A549 (cell line): Measurements from ENCODE around the gene BCO2. TPM values are rescaled to one million over a fixed set of nuclear protein-coding genes. Genes with fewer than 3 reads are reported as not detected.

Experiments
- ATAC-seq, 2 experiments: fragments of 200-7000 bp in 1 of 2; fragments of >200 bp in 1 of 2; cut with Nextera tagmentation in 1 of 2; cut with Tn5 transposase in 1 of 2; 3 replicates each; pipeline versions ENCODE4 v1.8.0 to v1.9.1; 2018 to 2020; ENCODE audit warnings: mild to moderate bottlenecking in 1 of 2, moderate library complexity in 1 of 2
- CTCF ChIA-PET: fragments of 300-600 bp; sonication (Branson Sonifier 250); formaldehyde crosslinking; extraction: SDS; loops from one replicate; lab custom pipeline; 2021; ENCODE audit warnings: antibody characterized with exemption, inconsistent platforms; lab: Yijun Ruan, JAX
- POLR2A ChIA-PET: fragments of 350-600 bp; formaldehyde crosslinking; extraction: SDS; loops from one replicate; lab custom pipeline; 2021; ENCODE audit warnings: antibody characterized with exemption, inconsistent platforms; lab: Yijun Ruan, JAX
- DNase-seq, 2 experiments: peaks; one replicate each; pipeline versions ENCODE4 v3.0.0 to v3.0.0-alpha.2; 2011 to 2016; ENCODE audit warnings: low read depth in 1 of 2, low spot score in 1 of 2
- FAIRE-seq: peaks from 2 replicates; lab custom pipeline; 2011; peaks lifted over from hg19 to GRCh38; lab: Jason Lieb, UNC
- H3K27ac ChIP-seq, 2 experiments: fragments of >200 bp; sonication (Bioruptor Twin); formaldehyde crosslinking; 3 replicates each; pipeline ENCODE4 v1.5.1; 2016 to 2017
- H3K4me1 ChIP-seq: fragments of >200 bp; sonication (Bioruptor Twin); formaldehyde crosslinking; 3 replicates; pipeline ENCODE4 v1.6.1; 2016
- H3K4me2 ChIP-seq: fragments of >200 bp; sonication (Bioruptor Twin); formaldehyde crosslinking; 3 replicates; pipeline ENCODE4 v1.6.1; 2016
- H3K4me3 ChIP-seq: fragments of >200 bp; sonication (Bioruptor Twin); formaldehyde crosslinking; 3 replicates; pipeline ENCODE4 v1.5.1; 2016
- H3K9me3 ChIP-seq: fragments of >200 bp; sonication (Bioruptor Twin); formaldehyde crosslinking; 3 replicates; pipeline ENCODE4 v1.6.1; 2016
- ATOH8 ChIP-seq: fragments of 250-450 bp; sonication (Bioruptor Pico); IDR thresholded peaks from 2 replicates; pipeline ENCODE4 v1.5.0; 2020; ENCODE audit warnings: low read depth, mild to moderate bottlenecking, moderate library complexity
- BCL3 ChIP-seq: fragments of >200 bp; sonication (Bioruptor Twin); formaldehyde crosslinking; IDR thresholded peaks from 3 replicates; pipeline ENCODE4 v1.6.1; 2016
- BHLHE40 ChIP-seq: IDR thresholded peaks from 2 replicates; pipeline ENCODE4 v1.6.1; 2012; ENCODE audit warnings: low read depth, low read length, inconsistent platforms
- CBX8 ChIP-seq: fragments of 200-600 bp; sonication (generic); IDR thresholded peaks from 2 replicates; pipeline ENCODE4 v1.6.1; 2016
- CEBPB ChIP-seq, 2 experiments: fragments of >200 bp in 1 of 2; sonication (Bioruptor Twin) in 1 of 2; formaldehyde crosslinking in 1 of 2; IDR thresholded peaks; 2 replicates each; pipeline ENCODE4 v1.6.1; 2012 to 2016
- EHF ChIP-seq: fragments of 250-450 bp; sonication (Bioruptor Pico); IDR thresholded peaks from 2 replicates; pipeline ENCODE4 v1.5.0; 2020; ENCODE audit warnings: mild to moderate bottlenecking
- EHMT2 ChIP-seq: fragments of 200-600 bp; sonication (generic); IDR thresholded peaks from 2 replicates; pipeline ENCODE4 v1.6.1; 2016; ENCODE audit warnings: antibody characterized with exemption, low read depth, mild to moderate bottlenecking, moderate library complexity
- FOSB ChIP-seq: fragments of 250-450 bp; sonication (Bioruptor Pico); IDR thresholded peaks from 2 replicates; pipeline ENCODE4 v1.5.0; 2020; ENCODE audit warnings: mild to moderate bottlenecking, moderate library complexity
- FOSL2 ChIP-seq, 2 experiments: fragments of 450-650 bp in 1 of 2; fragments of >200 bp in 1 of 2; sonication (Bioruptor Twin) in 1 of 2; formaldehyde crosslinking; IDR thresholded peaks; 2 replicates each; pipeline versions ENCODE4 v1.5.0 to v1.6.1; 2016 to 2020; ENCODE audit warnings: mild to moderate bottlenecking in 1 of 2, moderate library complexity in 1 of 2
- FOXS1 ChIP-seq: fragments of 250-450 bp; sonication (Bioruptor Pico); IDR thresholded peaks from 2 replicates; pipeline ENCODE4 v1.5.0; 2020; ENCODE audit warnings: mild to moderate bottlenecking, moderate library complexity
- GATA3 ChIP-seq: IDR thresholded peaks from 2 replicates; pipeline ENCODE4 v1.6.1; 2012; ENCODE audit warnings: borderline replicate concordance
- HDAC2 ChIP-seq: fragments of 200-600 bp; sonication (generic); IDR thresholded peaks from 2 replicates; pipeline ENCODE4 v1.6.1; 2016
- HOXB5 ChIP-seq: fragments of 250-450 bp; sonication (Bioruptor Pico); IDR thresholded peaks from 2 replicates; pipeline ENCODE4 v1.5.0; 2020; ENCODE audit warnings: mild to moderate bottlenecking, moderate library complexity
- MAFK ChIP-seq: fragments of 450-650 bp; IDR thresholded peaks from 2 replicates; pipeline ENCODE4 v1.6.1; 2014; ENCODE audit not compliant: partially characterized antibody
- NFE2L2 ChIP-seq: fragments of 150-350 bp; conservative IDR thresholded peaks from 2 replicates; pipeline ENCODE4 v1.6.1; 2014; ENCODE audit warnings: low read length
- PBX3 ChIP-seq: IDR thresholded peaks from 2 replicates; pipeline ENCODE4 v1.6.1; 2012
- POLR2A ChIP-seq: IDR thresholded peaks from 2 replicates; pipeline ENCODE4 v1.6.1; 2012; ENCODE audit warnings: mild to moderate bottlenecking, low read length
- POLR2AphosphoS2 ChIP-seq: conservative IDR thresholded peaks from 2 replicates; pipeline ENCODE4 v1.6.1; 2012; ENCODE audit warnings: low read length, improper control_type of control experiment, inconsistent platforms
- RFX5 ChIP-seq: fragments of 450-650 bp; IDR thresholded peaks from 2 replicates; pipeline ENCODE4 v1.7.1; 2014; ENCODE audit warnings: antibody characterized with exemption, mild to moderate bottlenecking, moderate library complexity
- RNF2 ChIP-seq: fragments of 200-600 bp; sonication (generic); IDR thresholded peaks from 2 replicates; pipeline ENCODE4 v1.6.1; 2016; ENCODE audit warnings: low read depth, mild to moderate bottlenecking, antibody characterized with exemption, moderate library complexity, borderline replicate concordance
- ZC3H11A ChIP-seq: fragments of 450-650 bp; IDR thresholded peaks from 2 replicates; pipeline ENCODE4 v1.6.1; 2014; ENCODE audit warnings: antibody characterized with exemption, mild to moderate bottlenecking
- WGBS: methylation state at CpG from one replicate; pipeline ENCODE4 v1.1.6; 2017; ENCODE audit errors: missing lambda C conversion rate; 5-methylcytosine and 5-hydroxymethylcytosine counted together
- polyA plus RNA-seq, 4 experiments: library from polyadenylated mRNA; depleted of rRNA in 3 of 4; stranded (reverse); fragments of >200 nt; fragmentation: RNase III in 1 of 4; extraction: RNeasy Plus Mini Kit Qiagen cat#74134 plus additional on column Dnase treatment in 1 of 4; gene quantifications; 2 replicates in 3 of 4; 3 replicates in 1 of 4; pipeline ENCODE4 v1.2.3, GENCODE V29; 2011 to 2017

Gene BCO2
- polyA plus RNA-seq, 2 of the 4 experiments (the other 2 are of a cell fraction): 1.3 to 1.9 TPM

- H3K4me2 ChIP-seq: peak overlapping the region; percentile 80
- CTCF ChIA-PET: interaction anchor here (1.0 to 5.7 kb wide), 3 partner anchors 15 to 47 kb away, joined by 5 to 18 read pairs (median 7); partner anchors contain the start of gene BCO2
- POLR2A ChIA-PET: interaction anchor here (0.8 to 0.9 kb wide), 2 partner anchors 25 to 31 kb away, joined by 3 read pairs; no protein-coding TSS in a partner anchor
- DNase-seq (peak; percentile 66 to 76), ATAC-seq (peak; percentile 91 to 95), FAIRE-seq (peak; percentile 91)
- H3K4me3 ChIP-seq: no peak overlapping the region
- peaks cover 20% of the 10 kb centered on the region for H3K4me1 ChIP-seq
- H3K9me3 ChIP-seq: no peaks in the 10 kb centered on the region
- H3K27ac ChIP-seq: peak overlapping the region; percentile 62 to 69
- 6% methylated on average over 3 of the region's 3 CpGs for WGBS
- TF ChIP-seq FOSL2 (IDR thresholded peaks at IDR 0.05) (no peak), FOSL2 (CRISPR knock-in tag; IDR thresholded peaks at IDR 0.05) (peak; percentile 49), PBX3 (no peak), GATA3 (0 out of 2 replicates have a peak, but pooled peaks have one; percentile 11), CEBPB (IDR thresholded peaks at IDR 0.05) (peak in 1 of 2 experiments; percentile 20; a peak in 1 of 4 replicates), POLR2A (no peak)
Observed at GRCh38 chr11:112128483-112129121, 46.7 kb upstream of the BCO2 start.

DNA sequence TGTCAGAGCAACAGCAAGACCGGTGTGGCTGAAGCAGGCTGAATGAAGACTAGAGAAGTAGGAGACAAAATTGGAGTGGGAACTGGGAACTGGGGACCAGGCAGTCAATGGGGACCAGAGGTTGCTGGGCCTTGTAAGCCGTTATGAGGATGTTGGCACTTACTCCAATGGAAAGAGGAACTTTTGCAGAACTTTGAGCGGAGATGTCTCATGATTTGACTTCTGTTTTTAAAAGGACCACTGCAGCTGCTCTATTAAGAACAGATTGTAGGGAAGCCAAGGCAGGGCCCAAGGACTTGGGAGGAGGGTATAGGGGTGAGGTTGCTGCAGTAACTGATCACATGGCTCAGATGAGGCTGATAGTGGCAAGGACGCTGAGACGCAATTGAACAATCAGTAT lies 45.7 kb upstream of the BCO2 start:
- Histone ChIP-seq H3K27ac (peak overlapping the region; percentile 54 to 62; a peak in 3 of 6 replicates), H3K4me1 (peaks cover 20% of the 10 kb centered on the region), H3K4me2 (no peak overlapping the region), H3K9me3 (no peaks in the 10 kb centered on the region), H3K4me3 (no peak overlapping the region)
- 95% methylated on average over 5 of the region's 5 CpGs for WGBS
- no peak for ATAC-seq
- ChIA-PET CTCF (interaction anchor here (1.4 to 5.7 kb wide), 2 partner anchors 9 to 16 kb away, joined by 4 to 18 read pairs; no protein-coding TSS in a partner anchor), POLR2A (no interaction called here)
- no peak for TF ChIP-seq CBX8
- TF ChIP-seq RNF2: no peak
- TF ChIP-seq ZC3H11A: no peak
- TF ChIP-seq FOSL2 (IDR thresholded peaks at IDR 0.05): no peak
- TF ChIP-seq FOSL2 (CRISPR knock-in tag; IDR thresholded peaks at IDR 0.05): no peak
- no peak for TF ChIP-seq MAFK
- TF ChIP-seq BHLHE40: no peak
- no peak for TF ChIP-seq RFX5
- TF ChIP-seq FOXS1 (CRISPR knock-in tag): no peak
- TF ChIP-seq FOSB (CRISPR knock-in tag): no peak
- no peak for TF ChIP-seq ATOH8 (CRISPR knock-in tag)
- no peak for TF ChIP-seq CEBPB (IDR thresholded peaks at IDR 0.05)
- no peak for TF ChIP-seq BCL3
- TF ChIP-seq HDAC2: no peak
- TF ChIP-seq HOXB5: no peak
- TF ChIP-seq POLR2AphosphoS2: no peak
- DNase-seq: no peak
- no peak for FAIRE-seq

- DNase-seq: no peak
- no peak for TF ChIP-seq GATA3
- no peak for TF ChIP-seq FOXS1 (CRISPR knock-in tag)
- TF ChIP-seq FOSL2 (IDR thresholded peaks at IDR 0.05): no peak
- TF ChIP-seq FOSL2 (CRISPR knock-in tag; IDR thresholded peaks at IDR 0.05): no peak
- no peak for TF ChIP-seq EHF (CRISPR knock-in tag)
- no peak for TF ChIP-seq NFE2L2
- TF ChIP-seq EHMT2: no peak
- Histone ChIP-seq H3K4me3 (no peak overlapping the region), H3K4me2 (no peak overlapping the region), H3K4me1 (peaks cover 20% of the 10 kb centered on the region), H3K27ac (no peak overlapping the region), H3K9me3 (no peaks in the 10 kb centered on the region)
- CTCF ChIA-PET: no interaction called here
- POLR2A ChIA-PET: no interaction called here
- no peak for FAIRE-seq
- WGBS: 91% methylated on average over 1 of the region's 2 CpGs
- no peak for ATAC-seq
Observed at GRCh38 chr11:112132737-112133136, 42.6 kb upstream of the BCO2 start.
